Thoracic aorta (tissue), 2 donors: ENCODE measurements around the gene COL1A1. TPM values are rescaled to one million over a fixed set of nuclear protein-coding genes. Genes with fewer than 3 reads are reported as not detected.

Experiments
- ATAC-seq: fragments of 150-250 bp; one replicate; pipeline ENCODE4 v1.8.0; 2017; ENCODE audit warnings: low read depth; ENCODE audit not compliant: insufficient number of reproducible peaks, low FRiP score
- DNase-seq: peaks from one replicate; pipeline ENCODE4 v3.0.0-alpha.2; 2020; ENCODE audit warnings: low spot score
- H3K27ac ChIP-seq, 2 donors: fragments of 200-600 bp; sonication (generic); 1 replicate in 1 of 2; 2 replicates in 1 of 2; pipeline ENCODE4 v1.5.1; 2016; ENCODE audit warnings: mild to moderate bottlenecking in 2 of 2, moderate library complexity in 2 of 2
- H3K27me3 ChIP-seq: fragments of 200-600 bp; sonication (generic); replicated peaks from 2 replicates; pipeline ENCODE4 v1.6.0; 2016; ENCODE audit warnings: mild to moderate bottlenecking; ENCODE audit not compliant: insufficient read depth
- H3K36me3 ChIP-seq: fragments of 200-600 bp; sonication (generic); one replicate; pipeline ENCODE4 v1.5.1; 2016
- H3K4me1 ChIP-seq, 2 donors: fragments of 200-600 bp; sonication (generic); 1 replicate in 1 of 2; 2 replicates in 1 of 2; pipeline versions ENCODE4 v1.5.1 to v1.6.0; 2016; ENCODE audit warnings: low read depth in 2 of 2, mild to moderate bottlenecking in 1 of 2; ENCODE audit not compliant: control insufficient read depth in 1 of 2
- H3K4me3 ChIP-seq: fragments of 200-600 bp; sonication (generic); 2 replicates; pipeline ENCODE4 v1.5.1; 2016; ENCODE audit warnings: mild to moderate bottlenecking
- H3K9me3 ChIP-seq: fragments of 200-600 bp; sonication (generic); 2 replicates; pipeline ENCODE4 v1.5.1; 2016
- total RNA-seq, 2 donors: library from RNA; depleted of rRNA; stranded (reverse); fragments of >200 nt; gene quantifications; one replicate each; pipeline versions ENCODE4 v1.1.0 to v1.2.3, GENCODE V29; 2016
- TF ChIP-seq, protein P1 (sequence below): fragments of 200-600 bp; sonication (generic); IDR thresholded peaks from one replicate; pipeline ENCODE4 v1.5.1; 2019; ENCODE audit warnings: antibody characterized with exemption

COL1A1 gene
- total RNA-seq, 2 donors from 2014 or later = 261 to 270 TPM

DNA sequence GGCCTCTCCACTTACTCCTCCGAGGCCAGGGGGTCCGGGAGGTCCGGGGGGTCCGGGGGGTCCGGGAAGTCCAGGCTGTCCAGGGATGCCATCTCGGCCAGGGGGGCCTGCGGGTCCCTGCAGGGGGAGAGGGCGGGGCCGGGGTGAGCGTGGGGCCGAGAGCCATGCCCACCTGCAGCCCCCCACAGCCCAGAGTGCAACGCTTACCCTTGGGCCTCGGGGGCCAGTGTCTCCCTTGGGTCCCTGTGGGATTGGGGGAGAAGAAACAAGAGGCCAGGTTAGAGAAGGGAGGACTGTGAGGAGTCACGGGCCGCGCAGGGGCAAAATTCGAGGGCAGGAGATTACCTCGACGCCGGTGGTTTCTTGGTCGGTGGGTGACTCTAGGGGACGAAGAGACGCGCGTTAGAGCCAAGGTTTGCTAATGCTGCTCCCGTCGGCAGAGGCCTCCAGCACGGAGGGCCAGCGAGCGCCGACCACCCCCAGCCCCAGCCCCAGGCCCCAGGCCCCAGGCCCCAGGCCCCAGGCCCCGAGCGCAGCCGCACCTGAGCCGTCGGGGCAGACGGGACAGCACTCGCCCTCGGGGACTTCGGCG is 2.1 kb downstream of the COL1A1 start:
- peaks cover 42% of the 10 kb centered on the region for H3K36me3 ChIP-seq
- ATAC-seq (no peak), DNase-seq (no peak)
- peak overlapping the region; percentile 78 for H3K4me3 ChIP-seq
- peaks cover 18 to 74% of the 10 kb centered on the region in 2 donors for H3K4me1 ChIP-seq
- TF ChIP-seq, protein P1, sequence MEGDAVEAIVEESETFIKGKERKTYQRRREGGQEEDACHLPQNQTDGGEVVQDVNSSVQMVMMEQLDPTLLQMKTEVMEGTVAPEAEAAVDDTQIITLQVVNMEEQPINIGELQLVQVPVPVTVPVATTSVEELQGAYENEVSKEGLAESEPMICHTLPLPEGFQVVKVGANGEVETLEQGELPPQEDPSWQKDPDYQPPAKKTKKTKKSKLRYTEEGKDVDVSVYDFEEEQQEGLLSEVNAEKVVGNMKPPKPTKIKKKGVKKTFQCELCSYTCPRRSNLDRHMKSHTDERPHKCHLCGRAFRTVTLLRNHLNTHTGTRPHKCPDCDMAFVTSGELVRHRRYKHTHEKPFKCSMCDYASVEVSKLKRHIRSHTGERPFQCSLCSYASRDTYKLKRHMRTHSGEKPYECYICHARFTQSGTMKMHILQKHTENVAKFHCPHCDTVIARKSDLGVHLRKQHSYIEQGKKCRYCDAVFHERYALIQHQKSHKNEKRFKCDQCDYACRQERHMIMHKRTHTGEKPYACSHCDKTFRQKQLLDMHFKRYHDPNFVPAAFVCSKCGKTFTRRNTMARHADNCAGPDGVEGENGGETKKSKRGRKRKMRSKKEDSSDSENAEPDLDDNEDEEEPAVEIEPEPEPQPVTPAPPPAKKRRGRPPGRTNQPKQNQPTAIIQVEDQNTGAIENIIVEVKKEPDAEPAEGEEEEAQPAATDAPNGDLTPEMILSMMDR = no peak
- H3K9me3 ChIP-seq = no peaks in the 10 kb centered on the region
- H3K27ac ChIP-seq = peak overlapping the region; percentile 88 to 90
- H3K27me3 ChIP-seq = no peaks in the 10 kb centered on the region

DNA sequence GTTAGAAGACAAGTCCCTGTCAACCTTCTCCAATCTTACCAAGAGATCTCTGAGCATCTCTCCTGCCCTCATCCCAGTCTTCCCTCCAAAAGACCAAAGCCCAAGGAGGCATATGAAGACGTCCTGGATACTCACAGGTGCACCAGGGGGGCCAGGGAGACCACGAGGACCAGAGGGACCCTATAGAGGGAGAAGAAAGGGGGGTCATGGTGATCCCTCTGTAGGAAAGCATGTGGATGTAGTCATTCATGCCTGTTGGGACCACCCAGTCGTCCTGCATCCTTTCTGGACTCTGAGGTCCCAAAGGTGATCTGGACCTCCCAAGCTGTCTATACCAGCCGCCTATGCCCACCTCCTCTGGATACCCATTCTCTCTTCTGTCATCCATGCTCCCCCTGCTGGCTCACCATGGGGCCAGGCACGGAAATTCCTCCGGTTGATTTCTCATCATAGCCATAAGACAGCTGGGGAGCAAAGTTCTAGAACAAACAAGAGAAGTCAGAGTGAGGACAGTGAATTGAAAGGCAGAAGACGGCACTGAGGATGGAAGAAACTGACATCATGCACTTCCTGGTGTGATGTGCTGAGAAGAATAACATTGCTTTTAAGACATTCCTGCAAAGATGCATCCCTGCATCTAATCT is 3.3 kb downstream of the COL1A1 start:
- Histone ChIP-seq H3K4me1 (peaks cover 18 to 63% of the 10 kb centered on the region in 2 donors), H3K27me3 (no peaks in the 10 kb centered on the region), H3K36me3 (peaks cover 53% of the 10 kb centered on the region), H3K9me3 (no peaks in the 10 kb centered on the region), H3K4me3 (peak overlapping the region; percentile 78), H3K27ac (peak overlapping the region; percentile 88 to 90)
- TF ChIP-seq, protein P1 = peak; percentile 61
- ATAC-seq (no peak), DNase-seq (no peak)

DNA sequence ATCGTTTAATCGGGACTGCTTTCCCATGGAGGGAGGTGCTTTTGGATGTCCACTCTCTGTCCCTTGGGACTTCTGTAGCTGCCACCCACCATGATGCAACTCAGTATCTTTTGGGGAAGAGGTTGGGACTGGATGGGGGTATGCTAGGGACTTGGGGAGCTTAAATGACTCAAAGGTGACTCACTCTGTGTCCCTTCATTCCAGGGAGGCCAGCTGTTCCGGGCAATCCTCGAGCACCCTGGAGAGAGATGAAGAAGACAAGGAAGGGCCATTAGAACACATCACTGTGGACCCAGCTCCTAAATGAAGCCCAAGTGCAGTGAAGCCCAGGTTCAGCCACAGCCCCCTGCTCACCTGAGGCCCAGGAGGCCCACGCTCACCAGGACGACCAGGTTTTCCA is 4.6 kb downstream of the COL1A1 start:
- peaks cover 66% of the 10 kb centered on the region for H3K36me3 ChIP-seq
- no peaks in the 10 kb centered on the region for H3K9me3 ChIP-seq
- H3K27ac ChIP-seq = peak overlapping the region; percentile 88 to 90
- no peak for ATAC-seq
- H3K4me3 ChIP-seq = no peak overlapping the region
- no peak for DNase-seq
- no peaks in the 10 kb centered on the region for H3K27me3 ChIP-seq
- TF ChIP-seq, protein P1 = no peak
- peaks cover 18 to 62% of the 10 kb centered on the region in 2 donors for H3K4me1 ChIP-seq

DNA sequence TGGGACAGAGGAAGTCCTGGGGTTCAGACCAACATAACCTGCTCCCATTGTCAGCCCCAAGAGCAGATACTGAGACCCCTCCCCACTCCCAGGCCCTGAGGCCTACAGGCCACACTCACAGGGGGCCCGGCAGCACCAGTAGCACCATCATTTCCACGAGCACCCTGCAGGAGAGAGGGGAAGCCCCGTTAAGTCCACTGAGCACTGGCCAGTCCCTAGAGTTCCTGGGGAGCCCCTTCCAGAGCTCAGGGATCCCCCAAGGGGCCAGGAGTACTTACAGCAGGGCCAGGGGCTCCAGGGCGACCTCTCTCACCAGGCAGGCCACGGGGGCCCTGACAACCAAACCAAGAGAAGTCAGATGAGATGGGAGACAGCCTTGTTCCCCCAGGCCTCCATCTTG is 5.4 kb downstream of the COL1A1 start:
- peaks cover 18 to 66% of the 10 kb centered on the region in 2 donors for H3K4me1 ChIP-seq
- H3K27ac ChIP-seq = peak overlapping the region; percentile 88 to 90
- no peak for ATAC-seq
- H3K27me3 ChIP-seq = no peaks in the 10 kb centered on the region
- TF ChIP-seq, protein P1 = no peak
- no peaks in the 10 kb centered on the region for H3K9me3 ChIP-seq
- H3K36me3 ChIP-seq = peaks cover 73% of the 10 kb centered on the region
- DNase-seq = no peak
- no peak overlapping the region for H3K4me3 ChIP-seq

DNA sequence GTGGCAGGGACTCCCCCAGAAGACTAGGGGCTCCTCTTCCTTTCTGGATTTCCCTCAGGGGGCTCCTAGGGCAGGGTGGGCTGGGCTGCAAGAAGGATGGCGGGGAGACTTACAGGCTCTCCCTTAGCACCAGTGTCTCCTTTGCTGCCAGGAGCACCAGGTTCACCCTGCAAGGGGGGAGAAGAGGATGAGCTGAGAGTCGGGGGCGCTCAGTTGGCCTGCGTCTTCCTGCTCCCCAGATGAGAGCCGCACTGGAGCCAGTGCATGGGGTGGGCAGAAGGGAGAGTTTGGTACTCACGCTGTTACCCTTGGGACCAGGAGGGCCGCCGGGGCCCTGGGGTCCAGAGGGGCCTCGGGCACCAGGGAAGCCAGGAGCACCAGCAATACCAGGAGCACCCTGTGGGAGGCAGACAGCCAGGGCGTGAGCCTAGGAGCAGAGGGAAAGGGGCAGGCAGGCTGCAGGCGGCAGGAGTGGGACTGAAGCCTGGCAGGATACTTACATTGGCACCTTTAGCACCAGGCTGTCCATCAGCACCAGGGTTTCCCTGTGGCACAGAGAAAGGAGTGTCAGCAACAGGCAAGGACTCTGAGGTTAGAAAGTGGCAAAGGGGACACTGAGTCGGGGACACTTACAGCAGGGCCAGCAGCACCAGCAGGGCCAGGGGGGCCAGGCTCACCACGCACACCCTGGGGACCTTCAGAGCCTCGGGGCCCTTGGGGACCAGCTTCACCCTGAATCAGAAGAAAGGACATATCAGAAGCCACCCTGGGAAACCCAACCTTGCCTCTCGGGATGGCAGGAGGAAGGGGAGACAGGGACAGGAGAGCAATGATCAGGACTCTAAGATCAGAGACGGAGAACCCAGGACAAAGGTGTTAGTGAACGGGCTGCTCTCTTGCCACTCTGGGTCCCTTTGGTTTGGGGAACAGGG is 6.2 kb downstream of the COL1A1 start:
- Histone ChIP-seq H3K27me3 (no peaks in the 10 kb centered on the region), H3K27ac (peak overlapping the region; percentile 88 to 90), H3K36me3 (peaks cover 81% of the 10 kb centered on the region), H3K4me3 (no peak overlapping the region), H3K4me1 (peaks cover 18 to 74% of the 10 kb centered on the region in 2 donors), H3K9me3 (no peaks in the 10 kb centered on the region)
- ATAC-seq (no peak), DNase-seq (no peak)
- TF ChIP-seq, protein P1 = peak; percentile 30
